ENCODE data around the gene KANK4.

KANK4 gene

GRCh38 chr1:62304515-62304914 is 14.7 kb downstream of the KANK4 start:
- H3K27ac ChIP-seq = no peak overlapping the region
- H3K27me3 ChIP-seq = no peaks in the 10 kb centered on the region
- no peak overlapping the region for H3K4me3 ChIP-seq
- peaks cover 0 to 4% (median 0%) of the 10 kb centered on the region in 4 donors for H3K4me1 ChIP-seq
- no peaks in the 10 kb centered on the region for H3K36me3 ChIP-seq
- intact Hi-C loops (cut with DNase I; ENCODE audit: low total_unique reads) = no loop called here
- no peak for DNase-seq
- H3K9me3 ChIP-seq = no peaks in the 10 kb centered on the region
- no peak for TF ChIP-seq CTCF (IDR thresholded peaks at IDR 0.05)

GRCh38 chr1:62301726-62302390 is 17.4 kb downstream of the KANK4 start:
- Histone ChIP-seq H3K27me3 (no peaks in the 10 kb centered on the region), H3K9me3 (no peaks in the 10 kb centered on the region), H3K36me3 (no peaks in the 10 kb centered on the region), H3K4me1 (peaks cover 0 to 5% (median 0%) of the 10 kb centered on the region in 4 donors), H3K4me3 (no peak overlapping the region), H3K27ac (no peak overlapping the region)
- DNase-seq = no peak
- intact Hi-C loops (cut with DNase I; ENCODE audit: low total_unique reads) = no loop called here
- TF ChIP-seq CTCF (IDR thresholded peaks at IDR 0.05) = no peak

- Histone ChIP-seq H3K9me3 (no peaks in the 10 kb centered on the region), H3K36me3 (no peaks in the 10 kb centered on the region), H3K4me1 (peaks cover 0 to 16% (median 7%) of the 10 kb centered on the region in 4 donors), H3K4me3 (no peak overlapping the region), H3K27me3 (no peaks in the 10 kb centered on the region), H3K27ac (no peak overlapping the region)
- TF ChIP-seq CTCF (IDR thresholded peaks at IDR 0.05) = no peak
- DNase-seq = no peak
- intact Hi-C loops (cut with DNase I; ENCODE audit: low total_unique reads) = no loop called here
These were observed 19.6 kb downstream of the KANK4 start for GRCh38 chr1:62299426-62300200.

- Histone ChIP-seq H3K4me1 (peaks cover 0 to 16% (median 7%) of the 10 kb centered on the region in 4 donors), H3K36me3 (no peaks in the 10 kb centered on the region), H3K27me3 (peaks cover 0 to 7% of the 10 kb centered on the region in 2 donors), H3K4me3 (no peak overlapping the region), H3K27ac (no peak overlapping the region), H3K9me3 (no peaks in the 10 kb centered on the region)
- no peak for DNase-seq
- intact Hi-C loops (cut with DNase I; ENCODE audit: low total_unique reads) = no loop called here
- no peak for TF ChIP-seq CTCF (IDR thresholded peaks at IDR 0.05)
These were observed 23.2 kb downstream of the KANK4 start for GRCh38 chr1:62295921-62296491.

GRCh38 chr1:62294261-62294660 is 25.0 kb downstream of the KANK4 start:
- Histone ChIP-seq H3K27ac (no peak overlapping the region), H3K36me3 (no peaks in the 10 kb centered on the region), H3K27me3 (peaks cover 0 to 7% of the 10 kb centered on the region in 2 donors), H3K4me1 (peaks cover 0 to 12% (median 7%) of the 10 kb centered on the region in 4 donors), H3K4me3 (no peak overlapping the region), H3K9me3 (no peaks in the 10 kb centered on the region)
- DNase-seq = no peak
- no peak for TF ChIP-seq CTCF (IDR thresholded peaks at IDR 0.05)
- intact Hi-C loops (cut with DNase I; ENCODE audit: low total_unique reads) = no loop called here
